K562 (cell line): ENCODE results near the gene LY6G6C. TPM values are rescaled to one million over a fixed set of nuclear protein-coding genes. Genes with fewer than 3 reads are reported as not detected.

Experiments used
- ARID4B ChIP-seq: sonication (generic); formaldehyde crosslinking; IDR thresholded peaks from 2 replicates; pipeline ENCODE4 v1.8.0; 2022; ENCODE audit warnings: mild to moderate bottlenecking, missing genetic modification reagents
- BRD4 ChIP-seq: fragments of 200-600 bp; sonication (generic); IDR thresholded peaks from 2 replicates; pipeline ENCODE4 v1.6.1; 2017; ENCODE audit warnings: inconsistent platforms
- CHD4 ChIP-seq: fragments of 200-600 bp; sonication (generic); IDR thresholded peaks from 3 replicates; pipeline ENCODE4 v1.6.1; 2012; ENCODE audit warnings: low read depth, mild to moderate bottlenecking, mixed read lengths, low read length, inconsistent platforms; ENCODE audit not compliant: insufficient read depth, insufficient replicate concordance, poor library complexity, severe bottlenecking
- CSDE1 ChIP-seq, 2 experiments: fragments of 450-650 bp; IDR thresholded peaks; 2 replicates each; pipeline ENCODE4 v1.6.1; 2016; ENCODE audit warnings: mild to moderate bottlenecking in 1 of 2
- EP300 ChIP-seq: IDR thresholded peaks from 2 replicates; pipeline ENCODE4 v1.6.1; 2012; ENCODE audit warnings: low read length, improper control_type of control experiment
- GTF2E2 ChIP-seq: fragments of 200-800 bp; sonication (Bioruptor generic); IDR thresholded peaks from 2 replicates; pipeline ENCODE4 v1.6.1; 2016; ENCODE audit warnings: missing genetic modification characterization, missing compliant biosample characterization
- NBN ChIP-seq: fragments of 450-650 bp; IDR thresholded peaks from 2 replicates; pipeline ENCODE4 v1.6.1; 2016; ENCODE audit warnings: low read depth, mild to moderate bottlenecking
- NFXL1 ChIP-seq: fragments of 450-650 bp; formaldehyde crosslinking; IDR thresholded peaks from 2 replicates; pipeline ENCODE4 v1.4.0; 2021; ENCODE audit warnings: mild to moderate bottlenecking
- PCBP1 ChIP-seq: fragments of 200-400 bp; formaldehyde crosslinking; IDR thresholded peaks from 2 replicates; pipeline ENCODE4 v1.6.1; 2018; ENCODE audit warnings: mild to moderate bottlenecking, low read depth, low read length; ENCODE audit not compliant: poor library complexity, severe bottlenecking
- PHF20 ChIP-seq: fragments of 450-650 bp; IDR thresholded peaks from 2 replicates; pipeline ENCODE4 v1.6.1; 2018; ENCODE audit not compliant: partially characterized antibody
- SAP30 ChIP-seq: fragments of 200-600 bp; sonication (generic); IDR thresholded peaks from 2 replicates; pipeline ENCODE4 v1.6.1; 2012; ENCODE audit warnings: borderline replicate concordance, low read depth, mild to moderate bottlenecking, moderate library complexity, low read length, control low read depth, inconsistent platforms; ENCODE audit not compliant: insufficient read depth, poor library complexity, severe bottlenecking
- SETDB1 ChIP-seq: IDR thresholded peaks from one replicate; pipeline ENCODE4 v1.6.1; 2012; ENCODE audit warnings: low read length, control low read depth, inconsistent platforms
- SRSF1 ChIP-seq: fragments of 200-400 bp; formaldehyde crosslinking; IDR thresholded peaks from 2 replicates; pipeline ENCODE4 v1.6.1; 2017; ENCODE audit warnings: mild to moderate bottlenecking, low read depth, low read length, moderate library complexity
- ZNF124 ChIP-seq: sonication (generic); formaldehyde crosslinking; IDR thresholded peaks from 2 replicates; pipeline ENCODE4 v1.8.1; 2022; ENCODE audit warnings: missing genetic modification reagents
- ZNF512 ChIP-seq: IDR thresholded peaks from 2 replicates; pipeline ENCODE4 v1.6.1; 2016; ENCODE audit warnings: missing genetic modification characterization, missing compliant biosample characterization
- polyA plus RNA-seq, 8 experiments: library from polyadenylated mRNA; depleted of rRNA in 4 of 8; stranded (reverse) in 5 of 8; unstranded in 3 of 8; fragments of >200 nt; fragmentation: Nextera tagmentation in 2 of 8; fragmentation: Illumina TruSeq in 1 of 8; extraction: Ambion mirVana in 2 of 8; extraction: Trizol in 1 of 8; gene quantifications; 2 replicates each; pipeline versions ENCODE4 v1.2.1 to v1.2.3, GENCODE V29; 2011 to 2014; ENCODE audit warnings: inconsistent platforms in 1 of 8, missing spikeins in 1 of 8
- total RNA-seq, 7 experiments: library from RNA; depleted of rRNA in 6 of 7; stranded (reverse); fragments of >200 nt in 6 of 7; fragmentation: Illumina TruSeq in 2 of 7; extraction: Trizol in 2 of 7; gene quantifications; 2 replicates each; pipeline versions ENCODE4 v1.2.1 to v1.2.3, GENCODE V29; 2011 to 2021; ENCODE audit warnings: low replicate concordance in 1 of 7
- TF ChIP-seq, protein P1 (sequence below), 2 experiments: fragments of 450-650 bp in 1 of 2; sonication (generic) in 1 of 2; formaldehyde crosslinking; conservative IDR thresholded peaks; 2 replicates each; pipeline versions ENCODE4 v1.4.0 to v1.8.1; 2020 to 2022; ENCODE audit warnings: mild to moderate bottlenecking in 1 of 2, missing genetic modification reagents in 1 of 2
- TF ChIP-seq, protein P2 (sequence below): fragments of 450-650 bp; IDR thresholded peaks from 2 replicates; pipeline ENCODE4 v1.6.1; 2016
- TF ChIP-seq, protein P3 (sequence below): fragments of 450-650 bp; formaldehyde crosslinking; IDR thresholded peaks from 2 replicates; pipeline ENCODE4 v1.4.0; 2020; ENCODE audit warnings: mild to moderate bottlenecking, moderate library complexity

The LY6G6C gene
- total and polyA plus RNA-seq, 9 of the 15 experiments (the other 6 are each of a cell fraction or from before 2014, with no cell fraction given): 0.06 to 0.20 TPM; not detected in 7

GRCh38 chr6:31689249-31690110 is 32.1 kb downstream of the LY6G6C start (continued):
- TF ChIP-seq GTF2E2 (tag): no peak
- TF ChIP-seq EP300: no peak
- 0 out of 2 replicates have a peak, but pooled peaks have one; percentile 48 for TF ChIP-seq ARID4B (CRISPR knock-in tag)
- no peak for TF ChIP-seq SETDB1
- TF ChIP-seq CHD4: no peak
- no peak for TF ChIP-seq NBN
- no peak for TF ChIP-seq CSDE1 (IDR thresholded peaks at IDR 0.05)
- TF ChIP-seq PCBP1: no peak
- no peak for TF ChIP-seq SAP30
- no peak for TF ChIP-seq SRSF1
- no peak for TF ChIP-seq BRD4
- no peak for TF ChIP-seq NFXL1 (CRISPR knock-in tag)
- TF ChIP-seq, protein P1, sequence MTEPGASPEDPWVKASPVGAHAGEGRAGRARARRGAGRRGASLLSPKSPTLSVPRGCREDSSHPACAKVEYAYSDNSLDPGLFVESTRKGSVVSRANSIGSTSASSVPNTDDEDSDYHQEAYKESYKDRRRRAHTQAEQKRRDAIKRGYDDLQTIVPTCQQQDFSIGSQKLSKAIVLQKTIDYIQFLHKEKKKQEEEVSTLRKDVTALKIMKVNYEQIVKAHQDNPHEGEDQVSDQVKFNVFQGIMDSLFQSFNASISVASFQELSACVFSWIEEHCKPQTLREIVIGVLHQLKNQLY (CRISPR knock-in tag; conservative IDR thresholded peaks at IDR 0.05): no peak
- TF ChIP-seq, protein P2, sequence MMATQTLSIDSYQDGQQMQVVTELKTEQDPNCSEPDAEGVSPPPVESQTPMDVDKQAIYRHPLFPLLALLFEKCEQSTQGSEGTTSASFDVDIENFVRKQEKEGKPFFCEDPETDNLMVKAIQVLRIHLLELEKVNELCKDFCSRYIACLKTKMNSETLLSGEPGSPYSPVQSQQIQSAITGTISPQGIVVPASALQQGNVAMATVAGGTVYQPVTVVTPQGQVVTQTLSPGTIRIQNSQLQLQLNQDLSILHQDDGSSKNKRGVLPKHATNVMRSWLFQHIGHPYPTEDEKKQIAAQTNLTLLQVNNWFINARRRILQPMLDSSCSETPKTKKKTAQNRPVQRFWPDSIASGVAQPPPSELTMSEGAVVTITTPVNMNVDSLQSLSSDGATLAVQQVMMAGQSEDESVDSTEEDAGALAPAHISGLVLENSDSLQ: no peak
- TF ChIP-seq ZNF512 (tag): no peak
- TF ChIP-seq, protein P3, sequence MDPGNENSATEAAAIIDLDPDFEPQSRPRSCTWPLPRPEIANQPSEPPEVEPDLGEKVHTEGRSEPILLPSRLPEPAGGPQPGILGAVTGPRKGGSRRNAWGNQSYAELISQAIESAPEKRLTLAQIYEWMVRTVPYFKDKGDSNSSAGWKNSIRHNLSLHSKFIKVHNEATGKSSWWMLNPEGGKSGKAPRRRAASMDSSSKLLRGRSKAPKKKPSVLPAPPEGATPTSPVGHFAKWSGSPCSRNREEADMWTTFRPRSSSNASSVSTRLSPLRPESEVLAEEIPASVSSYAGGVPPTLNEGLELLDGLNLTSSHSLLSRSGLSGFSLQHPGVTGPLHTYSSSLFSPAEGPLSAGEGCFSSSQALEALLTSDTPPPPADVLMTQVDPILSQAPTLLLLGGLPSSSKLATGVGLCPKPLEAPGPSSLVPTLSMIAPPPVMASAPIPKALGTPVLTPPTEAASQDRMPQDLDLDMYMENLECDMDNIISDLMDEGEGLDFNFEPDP (CRISPR knock-in tag): no peak
- TF ChIP-seq ZNF124 (CRISPR knock-in tag): no peak
- no peak for TF ChIP-seq PHF20
